Lung (tissue), 12 donors: Measurements from ENCODE around the gene VOPP1. TPM values are rescaled to one million over a fixed set of nuclear protein-coding genes. Genes with fewer than 3 reads are reported as not detected.
"Not testable (repeated sequence)": the region's sequence is repeated elsewhere in the genome, so short reads cannot be mapped to it uniquely, and the experiment has no call there.

Experiments
- ATAC-seq: fragments of 200-7000 bp; cut with Tn5 transposase; one replicate; pipeline ENCODE4 v1.9.1; 2020; ENCODE audit warnings: moderate number of reproducible peaks; ENCODE audit not compliant: insufficient read depth, low FRiP score
- DNase-seq, 3 donors: peaks; one replicate each; pipeline ENCODE4 v3.0.0-alpha.2; 2013 to 2017
- H3K27ac ChIP-seq, 2 donors: one replicate each; pipeline ENCODE4 v1.5.1; 2013; ENCODE audit warnings: mild to moderate bottlenecking in 2 of 2, moderate library complexity in 2 of 2, control low read depth in 1 of 2, inconsistent platforms in 1 of 2, low read depth in 1 of 2, low read length in 1 of 2
- H3K27me3 ChIP-seq, 3 donors: one replicate each; pipeline ENCODE4 v1.5.1; 2013; ENCODE audit warnings: low read length in 2 of 3; ENCODE audit not compliant: control insufficient read depth in 3 of 3, insufficient read depth in 3 of 3
- H3K36me3 ChIP-seq, 4 donors: one replicate each; pipeline ENCODE4 v1.5.1; 2013; ENCODE audit warnings: low read length in 4 of 4, mild to moderate bottlenecking in 1 of 4, moderate library complexity in 1 of 4; ENCODE audit not compliant: control insufficient read depth in 4 of 4, insufficient read depth in 4 of 4
- H3K4me1 ChIP-seq, 5 donors: one replicate each; pipeline ENCODE4 v1.5.1; 2013; ENCODE audit warnings: low read length in 5 of 5, mild to moderate bottlenecking in 2 of 5, moderate library complexity in 1 of 5; ENCODE audit not compliant: control insufficient read depth in 5 of 5, insufficient read depth in 5 of 5
- H3K4me3 ChIP-seq: one replicate; pipeline ENCODE4 v1.5.1; 2013; ENCODE audit warnings: mild to moderate bottlenecking, control low read depth, moderate library complexity
- H3K9ac ChIP-seq, 2 donors: one replicate each; pipeline ENCODE4 v1.5.1; 2013; ENCODE audit warnings: low read length in 2 of 2, control low read depth in 1 of 2; ENCODE audit not compliant: insufficient read depth in 1 of 2
- H3K9me3 ChIP-seq, 4 donors: one replicate each; pipeline ENCODE4 v1.5.1; 2013; ENCODE audit warnings: low read length in 3 of 4, mild to moderate bottlenecking in 1 of 4, moderate library complexity in 1 of 4; ENCODE audit not compliant: control insufficient read depth in 4 of 4, insufficient read depth in 3 of 4
- CTCF ChIP-seq: IDR thresholded peaks from 2 replicates; pipeline ENCODE4 v1.5.1; 2012; ENCODE audit warnings: mild to moderate bottlenecking; ENCODE audit errors: control extremely low read depth, extremely low read depth
- WGBS, 2 donors: extraction: QIAGEN DNeasy Blood & Tissue Kit; methylation state at CpG; one replicate each; pipeline ENCODE4 v1.1.7; 2013; 5-methylcytosine and 5-hydroxymethylcytosine counted together
- polyA plus RNA-seq, 2 donors: library from polyadenylated mRNA; stranded (reverse); fragments of 200-250 nt; gene quantifications; one replicate each; pipeline ENCODE4 v1.2.1, GENCODE V29; 2013
- total RNA-seq, 2 donors: library from RNA; depleted of rRNA in 1 of 2; stranded (reverse); fragments of >200 nt in 1 of 2; gene quantifications; one replicate each; pipeline ENCODE4 v1.2.1, GENCODE V29; 2014 to 2021
- donor health status: control.
- donor health status: control.
- donor health status: Bipolar disorder and iron deficiency.
- donor health status: healthy.
- donor health status: DM: yes; HTN: yes; CAD: no.

VOPP1 gene
- total and polyA plus RNA-seq, 4 donors: 25.8 to 64.0 (median 38.0) TPM

- no peaks in the 10 kb centered on the region for H3K9me3 ChIP-seq
- H3K27ac ChIP-seq: no peak overlapping the region
- WGBS, 2 donors: 90 to 92% methylated on average over 22 of the region's 22 CpGs
- H3K9ac ChIP-seq: no peak overlapping the region
- ATAC-seq (no peak), DNase-seq (no peak)
- TF ChIP-seq CTCF: no peak
- H3K27me3 ChIP-seq: no peaks in the 10 kb centered on the region
- H3K4me3 ChIP-seq: no peak overlapping the region
- H3K36me3 ChIP-seq: peaks cover 0 to 4% (median 1%) of the 10 kb centered on the region in 4 donors
- H3K4me1 ChIP-seq: no peaks in the 10 kb centered on the region
These were observed 97.1 kb downstream of the VOPP1 start for GRCh38 chr7:55474944-55475854.

GRCh38 chr7:55473932-55474331, 98.4 kb downstream of the VOPP1 start:
- no peaks in the 10 kb centered on the region for H3K27me3 ChIP-seq
- 97 to 98% methylated on average over 10 of the region's 10 CpGs for WGBS, 2 donors
- no peak for TF ChIP-seq CTCF
- no peaks in the 10 kb centered on the region for H3K9me3 ChIP-seq
- peaks cover 0 to 1% (median 0%) of the 10 kb centered on the region in 5 donors for H3K4me1 ChIP-seq
- DNase-seq: no peak
- H3K9ac ChIP-seq: no peak overlapping the region
- H3K36me3 ChIP-seq: peaks cover 0 to 4% (median 1%) of the 10 kb centered on the region in 4 donors
- H3K4me3 ChIP-seq: no peak overlapping the region
- no peak overlapping the region for H3K27ac ChIP-seq
- ATAC-seq: no peak

- Histone ChIP-seq H3K9me3 (peaks cover 0 to 5% (median 0%) of the 10 kb centered on the region in 4 donors), H3K27me3 (no peaks in the 10 kb centered on the region), H3K4me3 (no peak overlapping the region), H3K36me3 (peaks cover 0 to 4% (median 1%) of the 10 kb centered on the region in 4 donors), H3K4me1 (peaks cover 0 to 6% (median 0%) of the 10 kb centered on the region in 5 donors), H3K27ac (no peak overlapping the region), H3K9ac (no peak overlapping the region)
- WGBS, 2 donors: 88 to 89% methylated on average over 25 of the region's 25 CpGs
- ATAC-seq (no peak), DNase-seq (no peak)
- TF ChIP-seq CTCF: no peak
These were observed 99.2 kb downstream of the VOPP1 start for GRCh38 chr7:55472928-55473725.

- not testable (repeated sequence) for H3K4me3 ChIP-seq, DNase-seq, H3K36me3 ChIP-seq, ATAC-seq, H3K9ac ChIP-seq, H3K4me1 ChIP-seq, H3K27me3 ChIP-seq, H3K27ac ChIP-seq, H3K9me3 ChIP-seq
- 93 to 96% methylated on average over 5 to 6 of the region's 14 CpGs for WGBS, 2 donors
These were observed 99.9 kb downstream of the VOPP1 start for GRCh38 chr7:55472406-55472805.

- H3K9me3 ChIP-seq, H3K27me3 ChIP-seq, DNase-seq, H3K27ac ChIP-seq, H3K9ac ChIP-seq, H3K36me3 ChIP-seq, H3K4me3 ChIP-seq, ATAC-seq, H3K4me1 ChIP-seq: not testable (repeated sequence)
- 91 to 94% methylated on average over 4 to 5 of the region's 9 CpGs for WGBS, 2 donors
These were observed 100.7 kb downstream of the VOPP1 start for GRCh38 chr7:55471594-55471993.
